Brain microvascular endothelial cell (primary cell): Measurements from ENCODE around the gene TRAF3IP1.
"Not testable (repeated sequence)": the region's sequence is repeated elsewhere in the genome, so short reads cannot be mapped to it uniquely, and the experiment has no call there.

Experiments
- DNase-seq: peaks from one replicate; pipeline ENCODE4 v3.0.0-alpha.2; 2020
- H3K27ac ChIP-seq: fragments of 250-450 bp; sonication (Bioruptor Pico); 2 replicates; pipeline ENCODE4 v1.5.1; 2020; ENCODE audit warnings: mild to moderate bottlenecking, moderate library complexity
- H3K27me3 ChIP-seq: fragments of 250-450 bp; sonication (Bioruptor Pico); replicated peaks from 2 replicates; pipeline ENCODE4 v1.5.1; 2020; ENCODE audit warnings: mild to moderate bottlenecking
- H3K36me3 ChIP-seq: fragments of 250-450 bp; sonication (Bioruptor Pico); replicated peaks from 2 replicates; pipeline ENCODE4 v1.5.1; 2020; ENCODE audit warnings: mild to moderate bottlenecking
- H3K4me3 ChIP-seq: 2 replicates; pipeline ENCODE4 v1.5.1; 2011; ENCODE audit warnings: low read depth, mild to moderate bottlenecking, control low read depth, low read length, moderate library complexity
- CTCF ChIP-seq: IDR thresholded peaks from 2 replicates; pipeline ENCODE4 v1.5.1; 2011; ENCODE audit warnings: low read depth, mild to moderate bottlenecking, moderate library complexity, low read length, control low read depth, inconsistent platforms; ENCODE audit errors: missing control alignments
- in situ Hi-C: cut with HindIII; loops from 2 replicates; pipeline ENCODE4 v1.10.0; 2017; ENCODE audit warnings: low sequenced_read_pairs, low pct_ligation_motif_present

The TRAF3IP1 gene

GRCh38 chr2:238438856-238439849, 118.8 kb downstream of the TRAF3IP1 start:
- Histone ChIP-seq H3K4me3 (peak overlapping the region; percentile 20), H3K36me3 (peaks cover 17% of the 10 kb centered on the region), H3K27ac (peak overlapping the region; percentile 98), H3K27me3 (no peaks in the 10 kb centered on the region)
- DNase-seq, result peak; percentile 98
- in situ Hi-C loops, result no loop called here
- no peak for TF ChIP-seq CTCF

- Histone ChIP-seq H3K27ac (peak overlapping the region; percentile 98), H3K27me3 (no peaks in the 10 kb centered on the region), H3K4me3 (no peak overlapping the region), H3K36me3 (peaks cover 24% of the 10 kb centered on the region)
- no peak for DNase-seq
- in situ Hi-C loops, result no loop called here
- no peak for TF ChIP-seq CTCF
Measured at GRCh38 chr2:238439917-238440316, 119.6 kb downstream of the TRAF3IP1 start.

GRCh38 chr2:238440331-238440730, 120.0 kb downstream of the TRAF3IP1 start:
- in situ Hi-C loops, result no loop called here
- no peak overlapping the region for H3K4me3 ChIP-seq
- H3K27ac ChIP-seq, result peak overlapping the region; percentile 98
- TF ChIP-seq CTCF, result no peak
- H3K36me3 ChIP-seq, result peaks cover 24% of the 10 kb centered on the region
- H3K27me3 ChIP-seq, result no peaks in the 10 kb centered on the region
- DNase-seq, result no peak

- Histone ChIP-seq H3K27me3 (no peaks in the 10 kb centered on the region), H3K4me3 (no peak overlapping the region), H3K27ac (peak overlapping the region; percentile 98)
Measured at GRCh38 chr2:238440767-238441166, 120.4 kb downstream of the TRAF3IP1 start.

GRCh38 chr2:238441262-238442114, 121.2 kb downstream of the TRAF3IP1 start:
- no peaks in the 10 kb centered on the region for H3K27me3 ChIP-seq
- no peak for DNase-seq
- in situ Hi-C loops, result no loop called here
- no peak overlapping the region for H3K4me3 ChIP-seq
- H3K36me3 ChIP-seq, result peaks cover 30% of the 10 kb centered on the region
- TF ChIP-seq CTCF, result peak; percentile 30
- peak overlapping the region; percentile 15 for H3K27ac ChIP-seq

More at GRCh38 chr2:238440767-238441166, 120.4 kb downstream of the TRAF3IP1 start:
- no peak for TF ChIP-seq CTCF
- peaks cover 24% of the 10 kb centered on the region for H3K36me3 ChIP-seq
- no peak for DNase-seq
- in situ Hi-C loops, result no loop called here

GRCh38 chr2:238442257-238442656, 121.9 kb downstream of the TRAF3IP1 start:
- H3K4me3 ChIP-seq, in situ Hi-C loops, DNase-seq, H3K27ac ChIP-seq, H3K27me3 ChIP-seq: not testable (repeated sequence)
- peaks cover 37% of the 10 kb centered on the region for H3K36me3 ChIP-seq
